Measurements from ENCODE around the gene FAM90A26.
"Not testable (repeated sequence)": the region's sequence is repeated elsewhere in the genome, so short reads cannot be mapped to it uniquely, and the experiment has no call there.

The FAM90A26 gene, protein sequence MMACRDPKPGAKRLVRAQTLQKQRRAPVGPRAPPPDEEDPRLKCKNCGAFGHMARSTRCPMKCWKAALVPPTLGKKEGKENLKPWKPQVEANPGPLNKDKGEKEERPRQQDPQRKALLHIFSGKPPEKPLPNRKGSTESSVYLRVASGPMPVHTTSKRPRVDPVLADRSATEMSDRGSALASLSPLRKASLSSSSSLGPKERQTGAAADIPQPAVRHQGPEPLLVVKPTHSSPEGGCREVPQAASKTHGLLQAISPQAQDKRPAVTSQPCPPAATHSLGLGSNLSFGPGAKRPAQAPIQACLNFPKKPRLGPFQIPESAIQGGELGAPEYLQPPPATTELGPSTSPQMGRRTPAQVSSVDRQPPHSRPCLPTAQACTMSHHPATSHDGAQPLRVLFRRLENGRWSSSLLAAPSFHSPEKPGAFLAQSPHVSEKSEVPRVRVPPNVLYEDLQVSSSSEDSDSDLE

DNA sequence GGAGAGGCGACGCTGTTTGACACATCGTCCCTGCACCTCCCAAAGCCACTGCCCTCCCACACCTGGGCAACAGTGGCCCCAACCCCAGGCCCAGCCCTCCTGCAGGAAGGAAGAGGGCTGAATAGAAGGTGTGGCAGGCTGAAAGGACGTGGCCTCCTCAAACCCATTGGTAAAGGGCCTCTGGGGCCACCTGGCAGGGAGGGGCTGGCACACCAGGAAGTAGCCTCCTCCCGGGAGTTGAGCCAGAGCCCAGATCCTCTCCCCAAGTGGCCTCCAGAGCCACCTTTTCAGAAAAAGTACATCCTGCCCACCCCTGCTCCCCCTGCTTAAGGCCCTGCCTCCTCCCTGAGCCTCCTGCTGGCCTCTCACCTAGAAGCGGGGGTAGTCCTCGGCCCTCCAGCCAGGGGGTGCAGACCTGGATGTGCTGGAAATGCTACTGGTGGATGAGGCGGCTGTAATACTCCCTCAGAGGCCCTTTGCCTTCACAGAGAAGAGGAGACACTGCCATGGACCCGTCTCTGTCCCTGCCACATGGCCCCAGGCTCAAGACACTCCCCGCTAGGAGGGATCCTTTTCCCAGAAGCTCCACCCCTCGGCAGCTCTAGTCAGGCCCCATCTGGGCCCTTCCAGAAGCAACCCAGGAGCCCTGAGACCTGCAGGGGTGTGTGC, at the start of gene FAM90A26:
TSS of gene FAM90A26 (plus strand) at position 619 of the 669 bp plus-strand sequence. CDS start 2,764 bp downstream, outside the sequence.
- not testable (repeated sequence) for H3K9me3 ChIP-seq (ENCODE audit: insufficient read depth, low read depth, low read length); H3K4me3 ChIP-seq (ENCODE audit: low read length); H3K27ac ChIP-seq (ENCODE audit: low read length); H3K36me3 ChIP-seq (ENCODE audit: insufficient read depth, low read depth, low read length); H3K4me1 ChIP-seq (ENCODE audit: insufficient read depth, low read length); H3K27me3 ChIP-seq (ENCODE audit: insufficient read depth, low read length); H3K9ac ChIP-seq (ENCODE audit: low read depth, low read length)

DNA sequence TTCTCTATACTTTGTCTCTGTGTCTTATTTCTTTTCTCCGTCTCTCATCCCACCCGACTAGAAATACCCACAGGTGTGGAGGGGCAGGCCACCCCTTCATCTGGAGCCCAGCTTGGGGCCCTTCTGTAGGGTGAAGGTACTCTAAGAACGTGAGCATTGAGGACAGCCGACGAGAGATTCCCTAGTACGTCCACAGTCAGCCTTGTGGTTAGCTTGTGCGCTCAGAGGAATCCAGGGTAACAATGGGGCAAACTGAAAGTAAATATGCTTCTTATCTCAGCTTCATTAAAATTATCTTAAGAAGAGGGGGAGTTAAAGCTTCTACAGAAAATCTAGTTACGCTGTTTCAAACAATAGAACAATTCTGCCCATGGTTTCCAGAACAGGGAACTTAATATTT, 47.5 kb upstream of the FAM90A26 start:
- not testable (repeated sequence) for H3K9ac ChIP-seq (ENCODE audit: low read depth, low read length); H3K36me3 ChIP-seq (ENCODE audit: insufficient read depth, low read depth, low read length); H3K4me3 ChIP-seq (ENCODE audit: low read length); H3K27me3 ChIP-seq (ENCODE audit: insufficient read depth, low read length); H3K4me1 ChIP-seq (ENCODE audit: insufficient read depth, low read length); H3K9me3 ChIP-seq (ENCODE audit: insufficient read depth, low read depth, low read length); H3K27ac ChIP-seq (ENCODE audit: low read length)

DNA sequence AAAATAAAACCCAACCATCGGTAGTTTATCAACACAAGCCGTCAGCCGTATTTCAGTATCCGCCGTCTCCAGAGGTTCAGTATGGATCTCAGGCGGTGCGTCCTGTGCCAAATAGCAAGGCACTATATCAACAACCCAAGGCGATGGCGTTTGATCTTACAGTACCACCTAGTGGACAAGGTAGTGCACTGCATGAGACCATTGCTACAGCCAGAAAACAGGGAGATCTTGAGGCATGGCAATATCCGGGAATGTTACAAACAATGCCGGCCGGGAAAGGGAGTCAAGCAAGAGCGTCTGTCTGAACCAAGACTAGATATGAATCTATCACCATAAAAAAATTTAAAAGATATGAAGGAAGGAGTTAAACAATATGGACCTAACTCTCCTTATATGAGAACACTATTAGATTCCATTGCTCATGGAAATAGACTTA, 46.6 kb upstream of the FAM90A26 start:
- not testable (repeated sequence) for H3K9ac ChIP-seq (ENCODE audit: low read depth, low read length); H3K4me1 ChIP-seq (ENCODE audit: insufficient read depth, low read length); H3K27me3 ChIP-seq (ENCODE audit: insufficient read depth, low read length); H3K36me3 ChIP-seq (ENCODE audit: insufficient read depth, low read depth, low read length); H3K27ac ChIP-seq (ENCODE audit: low read length); H3K4me3 ChIP-seq (ENCODE audit: low read length); H3K9me3 ChIP-seq (ENCODE audit: insufficient read depth, low read depth, low read length)

DNA sequence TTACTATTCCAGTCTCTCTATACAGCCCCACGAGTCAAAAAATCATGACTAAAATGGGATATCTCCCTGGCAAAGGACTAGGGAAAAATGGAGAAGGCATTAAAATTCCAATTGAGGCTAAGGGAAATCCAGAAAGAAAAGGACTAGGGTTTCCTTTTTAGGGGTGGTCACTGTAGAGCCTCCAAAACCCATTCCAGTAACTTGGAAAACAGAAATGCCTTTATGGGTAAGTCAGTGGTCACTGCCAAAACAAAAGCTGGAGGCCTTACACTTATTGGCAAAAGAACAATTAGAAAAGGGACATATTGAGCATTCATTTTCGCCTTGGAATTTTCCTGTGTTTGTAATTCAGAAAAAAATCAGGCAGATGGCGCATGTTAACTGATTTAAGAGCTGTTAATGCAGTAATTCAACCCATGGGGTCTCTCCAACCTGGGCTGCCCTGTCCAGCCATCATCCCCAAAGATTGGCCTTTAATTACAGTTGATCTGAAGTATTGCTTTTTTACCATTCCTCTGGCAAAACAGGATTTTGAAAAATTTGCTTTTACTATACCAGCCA, 44.5 kb upstream of the FAM90A26 start:
- not testable (repeated sequence) for H3K36me3 ChIP-seq (ENCODE audit: insufficient read depth, low read depth, low read length); H3K27ac ChIP-seq (ENCODE audit: low read length); H3K9me3 ChIP-seq (ENCODE audit: insufficient read depth, low read depth, low read length); H3K4me3 ChIP-seq (ENCODE audit: low read length); H3K9ac ChIP-seq (ENCODE audit: low read depth, low read length); H3K27me3 ChIP-seq (ENCODE audit: insufficient read depth, low read length); H3K4me1 ChIP-seq (ENCODE audit: insufficient read depth, low read length)

DNA sequence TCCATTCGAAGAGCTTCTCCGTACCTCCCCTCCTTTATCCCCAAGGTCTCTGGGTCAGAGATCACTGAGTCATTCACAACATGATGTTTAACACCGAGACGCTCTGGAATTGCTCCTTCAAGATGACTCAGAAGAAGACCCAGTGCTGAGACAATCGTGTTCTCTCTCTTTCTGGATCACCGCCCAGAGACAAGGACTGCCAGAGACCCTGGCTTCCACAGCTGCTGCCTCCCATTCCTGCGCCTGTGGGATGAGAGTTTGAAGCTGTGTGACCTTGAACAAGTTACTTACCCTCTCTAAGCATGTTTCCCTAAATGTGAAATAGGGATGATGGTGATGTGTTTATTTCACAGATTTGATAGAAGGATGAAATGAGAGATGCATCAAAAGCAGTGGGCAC, 38.8 kb upstream of the FAM90A26 start:
- H3K9ac ChIP-seq (ENCODE audit: low read depth, low read length); H3K4me3 ChIP-seq (ENCODE audit: low read length); H3K27me3 ChIP-seq (ENCODE audit: insufficient read depth, low read length); H3K36me3 ChIP-seq (ENCODE audit: insufficient read depth, low read depth, low read length); H3K27ac ChIP-seq (ENCODE audit: low read length); H3K4me1 ChIP-seq (ENCODE audit: insufficient read depth, low read length); H3K9me3 ChIP-seq (ENCODE audit: insufficient read depth, low read depth, low read length): not testable (repeated sequence)

DNA sequence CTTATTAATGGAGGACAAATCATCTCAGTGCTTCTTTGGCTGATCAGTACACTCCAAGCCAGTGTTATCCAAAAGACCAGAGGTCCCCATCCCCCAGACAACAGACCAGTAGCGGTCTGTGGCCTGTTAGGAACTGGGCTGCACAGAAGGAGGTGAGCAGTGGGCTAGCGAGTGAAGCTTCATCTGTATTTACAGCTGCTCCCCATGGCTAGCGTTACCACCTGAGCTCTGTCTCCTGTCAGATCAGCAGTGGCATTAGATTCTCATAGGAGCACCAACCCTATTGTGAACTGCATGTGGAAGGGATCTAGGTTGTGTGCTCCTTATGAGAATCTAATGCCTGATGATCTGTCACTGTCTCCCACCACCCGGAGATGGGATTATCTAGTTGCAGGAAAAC, 37.4 kb upstream of the FAM90A26 start:
- H3K27ac ChIP-seq (ENCODE audit: low read length); H3K27me3 ChIP-seq (ENCODE audit: insufficient read depth, low read length); H3K9me3 ChIP-seq (ENCODE audit: insufficient read depth, low read depth, low read length); H3K4me3 ChIP-seq (ENCODE audit: low read length); H3K4me1 ChIP-seq (ENCODE audit: insufficient read depth, low read length); H3K9ac ChIP-seq (ENCODE audit: low read depth, low read length); H3K36me3 ChIP-seq (ENCODE audit: insufficient read depth, low read depth, low read length): not testable (repeated sequence)

DNA sequence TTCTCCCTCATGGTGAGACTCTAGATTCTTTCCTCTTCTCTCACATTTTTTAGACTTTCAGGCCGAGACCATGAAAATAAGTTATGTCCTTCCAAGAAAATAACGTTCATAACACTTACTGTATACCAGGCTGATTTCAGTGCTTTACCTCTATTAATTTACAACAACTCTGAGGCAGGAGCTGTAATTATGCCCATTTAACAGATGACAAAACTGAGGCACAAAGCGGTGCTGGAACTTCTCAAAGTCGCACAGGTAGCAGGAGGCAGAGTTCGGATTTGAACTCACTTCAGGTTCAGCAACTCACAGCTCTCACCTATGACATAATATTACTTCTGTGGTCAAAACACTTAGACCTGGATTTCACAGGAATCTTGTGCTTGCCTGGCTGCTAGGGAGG, 36.2 kb upstream of the FAM90A26 start:
- not testable (repeated sequence) for H3K4me3 ChIP-seq (ENCODE audit: low read length); H3K36me3 ChIP-seq (ENCODE audit: insufficient read depth, low read depth, low read length); H3K9me3 ChIP-seq (ENCODE audit: insufficient read depth, low read depth, low read length); H3K9ac ChIP-seq (ENCODE audit: low read depth, low read length); H3K27ac ChIP-seq (ENCODE audit: low read length); H3K27me3 ChIP-seq (ENCODE audit: insufficient read depth, low read length); H3K4me1 ChIP-seq (ENCODE audit: insufficient read depth, low read length)

DNA sequence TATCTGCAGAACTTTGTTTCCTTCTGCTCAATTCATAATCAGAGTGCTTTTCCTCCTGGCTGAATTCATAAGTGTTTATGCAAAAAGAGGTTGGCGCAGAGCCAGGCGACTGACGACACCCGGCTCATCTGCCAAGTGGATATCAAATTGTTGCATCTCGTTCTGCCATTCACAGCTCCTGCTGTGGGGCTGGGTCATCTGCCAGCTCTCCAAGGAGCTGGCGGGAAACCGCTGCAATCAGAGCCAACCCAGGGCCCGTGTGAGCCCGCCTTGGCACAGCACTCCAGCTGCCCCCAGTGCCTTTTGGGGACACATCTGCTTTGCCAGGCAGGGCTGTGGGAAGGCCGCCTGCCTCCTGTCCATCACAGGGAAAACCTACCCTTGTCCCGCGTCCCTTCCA, 35.7 kb upstream of the FAM90A26 start:
- not testable (repeated sequence) for H3K4me1 ChIP-seq (ENCODE audit: insufficient read depth, low read length); H3K4me3 ChIP-seq (ENCODE audit: low read length); H3K36me3 ChIP-seq (ENCODE audit: insufficient read depth, low read depth, low read length); H3K27me3 ChIP-seq (ENCODE audit: insufficient read depth, low read length); H3K27ac ChIP-seq (ENCODE audit: low read length); H3K9me3 ChIP-seq (ENCODE audit: insufficient read depth, low read depth, low read length); H3K9ac ChIP-seq (ENCODE audit: low read depth, low read length)

DNA sequence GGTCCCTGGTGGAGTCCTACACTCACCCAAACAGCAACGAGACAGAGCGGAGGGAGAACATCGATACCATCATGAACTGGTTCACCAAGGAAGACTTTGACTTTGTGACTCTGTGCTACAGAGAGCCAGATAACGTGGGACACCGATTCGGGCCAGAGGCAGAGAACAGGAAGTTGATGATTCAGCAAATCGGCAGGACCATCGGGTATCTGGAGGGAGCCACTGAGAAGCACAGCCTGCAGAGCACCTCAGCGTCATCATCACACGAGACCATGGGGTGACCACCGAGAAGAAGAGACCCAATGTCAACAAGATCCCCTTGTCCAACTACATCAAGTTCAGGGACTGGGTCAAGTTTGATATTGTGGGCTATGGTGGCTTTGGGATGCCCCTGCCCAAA, 29.2 kb upstream of the FAM90A26 start:
- H3K9ac ChIP-seq (ENCODE audit: low read depth, low read length); H3K4me1 ChIP-seq (ENCODE audit: insufficient read depth, low read length); H3K36me3 ChIP-seq (ENCODE audit: insufficient read depth, low read depth, low read length); H3K27ac ChIP-seq (ENCODE audit: low read length); H3K9me3 ChIP-seq (ENCODE audit: insufficient read depth, low read depth, low read length); H3K27me3 ChIP-seq (ENCODE audit: insufficient read depth, low read length); H3K4me3 ChIP-seq (ENCODE audit: low read length): not testable (repeated sequence)

DNA sequence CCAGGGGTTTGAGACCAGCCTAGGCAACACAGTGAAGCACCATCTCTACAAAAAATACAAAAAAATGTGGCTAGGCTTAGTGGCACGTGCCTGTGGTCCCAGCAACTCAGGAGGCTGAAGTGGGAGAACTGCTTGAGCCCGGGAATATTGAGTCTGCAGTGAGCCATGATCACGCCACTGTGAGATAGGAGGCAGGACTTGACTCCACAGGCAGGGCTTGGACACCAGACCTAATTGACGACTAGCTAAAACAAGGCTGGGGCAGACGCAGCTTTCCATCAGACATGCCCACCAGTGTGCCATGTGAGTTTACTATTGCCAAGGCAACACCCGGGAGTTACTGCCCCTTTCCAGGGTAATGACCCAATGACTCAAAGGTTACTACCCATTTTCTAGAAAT, 27.4 kb upstream of the FAM90A26 start:
- not testable (repeated sequence) for H3K36me3 ChIP-seq (ENCODE audit: insufficient read depth, low read depth, low read length); H3K9ac ChIP-seq (ENCODE audit: low read depth, low read length); H3K4me1 ChIP-seq (ENCODE audit: insufficient read depth, low read length); H3K27ac ChIP-seq (ENCODE audit: low read length); H3K9me3 ChIP-seq (ENCODE audit: insufficient read depth, low read depth, low read length); H3K27me3 ChIP-seq (ENCODE audit: insufficient read depth, low read length); H3K4me3 ChIP-seq (ENCODE audit: low read length)

DNA sequence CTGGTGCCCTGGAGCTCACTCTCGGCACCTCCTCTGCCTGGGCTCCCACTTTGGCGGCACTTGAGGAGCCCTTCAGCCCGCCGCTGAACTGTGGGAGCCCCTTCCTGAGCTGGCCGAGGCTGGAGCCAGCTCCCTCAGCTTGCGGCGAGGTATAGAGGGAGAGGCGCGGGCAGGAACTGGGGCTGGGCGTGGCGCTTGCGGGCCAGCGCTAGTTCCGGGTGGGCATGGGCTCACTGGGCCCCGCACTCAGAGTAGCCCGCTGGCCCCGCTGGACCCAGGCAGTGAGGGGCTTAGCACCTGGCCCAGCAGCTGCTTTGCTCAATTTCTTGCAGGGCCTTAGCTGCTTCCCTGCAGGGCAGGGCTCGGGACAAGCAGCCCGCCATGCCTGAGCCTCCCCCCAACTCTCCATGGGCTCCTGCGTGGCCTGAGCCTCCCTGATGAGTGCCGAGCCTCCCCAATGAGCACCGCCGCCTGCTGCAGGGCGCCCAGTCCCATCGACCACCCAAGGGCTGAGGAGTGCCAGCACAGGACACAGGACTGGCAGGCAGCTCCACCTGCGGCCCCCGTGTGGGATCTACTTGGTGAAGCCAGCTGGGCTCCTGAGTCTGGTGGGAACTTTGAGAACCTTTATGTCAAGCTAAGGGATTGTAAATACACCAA, 26.7 kb upstream of the FAM90A26 start:
- Histone ChIP-seq H3K9me3 (ENCODE audit: insufficient read depth, low read depth, low read length) (no peaks in the 10 kb centered on the region; the same call in 1 of the 2 replicates), H3K27ac (ENCODE audit: low read length) (no peak overlapping the region), H3K9ac (ENCODE audit: low read depth, low read length) (no peak overlapping the region), H3K4me1 (ENCODE audit: insufficient read depth, low read length) (no peaks in the 10 kb centered on the region), H3K36me3 (ENCODE audit: insufficient read depth, low read depth, low read length) (no peaks in the 10 kb centered on the region), H3K4me3 (ENCODE audit: low read length) (no peak overlapping the region), H3K27me3 (ENCODE audit: insufficient read depth, low read length) (no peaks in the 10 kb centered on the region)

DNA sequence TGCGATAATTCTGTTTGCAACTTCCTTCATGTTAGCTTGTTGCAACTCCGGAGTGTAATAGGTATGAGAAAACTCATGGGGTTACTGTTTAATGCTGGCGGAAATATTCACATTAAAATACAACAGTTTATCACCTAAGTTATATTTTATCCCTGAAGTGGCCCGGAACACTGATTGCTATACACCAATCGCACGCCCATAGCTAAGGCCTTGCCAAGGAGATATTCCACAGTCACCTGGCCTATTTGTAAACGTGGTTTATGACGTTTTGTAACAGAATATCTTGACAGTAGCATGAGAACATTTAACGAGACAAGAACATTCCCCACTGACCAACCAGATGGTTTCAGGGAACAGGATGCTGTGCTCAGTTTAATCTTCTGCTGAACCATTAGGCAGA, 23.2 kb upstream of the FAM90A26 start:
- H3K4me1 ChIP-seq (ENCODE audit: insufficient read depth, low read length), result no peaks in the 10 kb centered on the region
- no peak overlapping the region for H3K27ac ChIP-seq (ENCODE audit: low read length)
- no peaks in the 10 kb centered on the region; the same call in 1 of the 2 replicates for H3K9me3 ChIP-seq (ENCODE audit: insufficient read depth, low read depth, low read length)
- H3K4me3 ChIP-seq (ENCODE audit: low read length), result no peak overlapping the region
- H3K36me3 ChIP-seq (ENCODE audit: insufficient read depth, low read depth, low read length), result no peaks in the 10 kb centered on the region
- H3K27me3 ChIP-seq (ENCODE audit: insufficient read depth, low read length), result no peaks in the 10 kb centered on the region
- no peak overlapping the region for H3K9ac ChIP-seq (ENCODE audit: low read depth, low read length)
